BJ (cell line): Measurements from ENCODE around the gene NLE1. TPM values are rescaled to one million over a fixed set of nuclear protein-coding genes. Genes with fewer than 3 reads are reported as not detected.

Experiments
- CTCF ChIA-PET: fragments of 350-600 bp; formaldehyde crosslinking; extraction: SDS; loops from one replicate; lab custom pipeline; 2021; ENCODE audit warnings: antibody characterized with exemption, inconsistent platforms; lab: Yijun Ruan, JAX
- POLR2A ChIA-PET: fragments of 300-600 bp; sonication (Branson Sonifier 250); formaldehyde crosslinking; extraction: SDS; loops from one replicate; lab custom pipeline; 2021; ENCODE audit warnings: antibody characterized with exemption; lab: Charles Lee
- DNase-seq: peaks from one replicate; pipeline ENCODE4 v3.0.0-alpha.2; 2011; ENCODE audit warnings: low read depth
- H3K27me3 ChIP-seq: 2 replicates; pipeline ENCODE4 v1.6.0; 2011; ENCODE audit warnings: low read length; ENCODE audit not compliant: control insufficient read depth, insufficient read depth
- H3K36me3 ChIP-seq: 2 replicates; pipeline ENCODE4 v1.5.1; 2011; ENCODE audit warnings: low read length; ENCODE audit not compliant: control insufficient read depth, insufficient read depth
- H3K4me3 ChIP-seq: 2 replicates; pipeline ENCODE4 v1.5.1; 2011; ENCODE audit warnings: low read depth, mild to moderate bottlenecking, control low read depth, low read length
- polyA plus RNA-seq: library from polyadenylated mRNA; depleted of rRNA; stranded (reverse); fragments of >200 nt; gene quantifications from 2 replicates; pipeline ENCODE4 v1.2.3, GENCODE V29; 2011
- TF ChIP-seq, protein P1 (sequence below): IDR thresholded peaks from 2 replicates; pipeline ENCODE4 v1.5.1; 2011; ENCODE audit warnings: low read depth, mild to moderate bottlenecking, control low read depth, inconsistent platforms, low read length, moderate library complexity; ENCODE audit not compliant: insufficient read depth

Gene NLE1
- polyA plus RNA-seq, 1 experiment = 14.9 TPM

DNA sequence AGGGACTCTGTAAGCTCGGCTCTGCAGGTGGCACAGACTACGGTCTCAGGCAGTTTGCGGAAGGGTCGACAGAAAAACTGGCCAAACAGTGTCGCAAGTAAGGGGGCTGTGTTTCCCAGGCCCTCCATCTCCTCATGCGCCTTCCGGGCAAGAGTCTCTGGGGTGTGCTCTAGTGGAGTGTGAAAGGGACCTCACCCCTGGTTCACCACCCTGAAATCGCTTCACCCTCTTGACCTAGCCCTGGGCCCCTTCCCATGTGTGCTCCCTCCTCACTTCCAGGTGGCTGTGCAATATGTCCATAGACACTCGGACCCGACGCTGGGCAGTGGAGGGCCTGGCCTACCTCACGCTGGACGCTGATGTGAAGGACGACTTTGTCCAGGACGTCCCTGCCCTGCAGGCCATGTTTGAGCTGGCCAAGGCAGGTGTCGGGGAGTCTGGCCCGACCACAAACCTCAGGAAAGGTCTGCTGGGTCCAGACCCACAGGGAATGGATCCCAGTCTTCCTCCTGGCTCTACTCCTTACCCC is 27.8 kb upstream of the NLE1 start:
- CTCF ChIA-PET = interaction anchor here (0.6 to 3.0 kb wide), 7 partner anchors 10 to 634 kb away, joined by 3 to 31 read pairs (median 3); partner anchors contain the start of gene SLFN12L
- Histone ChIP-seq H3K36me3 (no peaks in the 10 kb centered on the region), H3K4me3 (no peak overlapping the region), H3K27me3 (no peaks in the 10 kb centered on the region)
- POLR2A ChIA-PET = no interaction called here
- TF ChIP-seq, protein P1, sequence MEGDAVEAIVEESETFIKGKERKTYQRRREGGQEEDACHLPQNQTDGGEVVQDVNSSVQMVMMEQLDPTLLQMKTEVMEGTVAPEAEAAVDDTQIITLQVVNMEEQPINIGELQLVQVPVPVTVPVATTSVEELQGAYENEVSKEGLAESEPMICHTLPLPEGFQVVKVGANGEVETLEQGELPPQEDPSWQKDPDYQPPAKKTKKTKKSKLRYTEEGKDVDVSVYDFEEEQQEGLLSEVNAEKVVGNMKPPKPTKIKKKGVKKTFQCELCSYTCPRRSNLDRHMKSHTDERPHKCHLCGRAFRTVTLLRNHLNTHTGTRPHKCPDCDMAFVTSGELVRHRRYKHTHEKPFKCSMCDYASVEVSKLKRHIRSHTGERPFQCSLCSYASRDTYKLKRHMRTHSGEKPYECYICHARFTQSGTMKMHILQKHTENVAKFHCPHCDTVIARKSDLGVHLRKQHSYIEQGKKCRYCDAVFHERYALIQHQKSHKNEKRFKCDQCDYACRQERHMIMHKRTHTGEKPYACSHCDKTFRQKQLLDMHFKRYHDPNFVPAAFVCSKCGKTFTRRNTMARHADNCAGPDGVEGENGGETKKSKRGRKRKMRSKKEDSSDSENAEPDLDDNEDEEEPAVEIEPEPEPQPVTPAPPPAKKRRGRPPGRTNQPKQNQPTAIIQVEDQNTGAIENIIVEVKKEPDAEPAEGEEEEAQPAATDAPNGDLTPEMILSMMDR = no peak
- DNase-seq = no peak

DNA sequence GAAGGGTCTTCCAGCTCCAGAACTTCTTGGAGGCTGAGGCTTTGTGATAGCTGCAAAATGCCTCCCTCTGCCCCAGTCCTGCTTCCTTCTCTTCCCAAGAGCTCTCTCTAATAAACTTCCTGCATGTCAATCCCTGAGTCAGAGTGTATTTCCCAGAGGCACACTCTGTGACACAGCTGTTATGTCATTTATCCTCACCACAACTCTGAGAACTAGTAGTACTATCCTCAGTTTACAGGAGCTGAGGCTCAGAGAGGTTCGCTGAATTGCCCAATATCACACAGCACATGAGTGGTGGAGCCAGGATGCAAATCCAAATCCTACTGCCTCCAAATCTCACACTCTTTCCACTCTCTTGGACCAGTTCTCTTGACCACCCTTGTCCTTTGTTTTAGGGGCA is 25.6 kb upstream of the NLE1 start:
- DNase-seq = no peak
- Histone ChIP-seq H3K27me3 (no peaks in the 10 kb centered on the region), H3K4me3 (no peak overlapping the region), H3K36me3 (no peaks in the 10 kb centered on the region)
- TF ChIP-seq, protein P1 = no peak
- ChIA-PET POLR2A (no interaction called here), CTCF (interaction anchor here (0.9 to 4.5 kb wide), 3 partner anchors 357 to 371 kb away, joined by 3 to 16 read pairs (median 4); partner anchors contain the start of gene SLFN12L)

DNA sequence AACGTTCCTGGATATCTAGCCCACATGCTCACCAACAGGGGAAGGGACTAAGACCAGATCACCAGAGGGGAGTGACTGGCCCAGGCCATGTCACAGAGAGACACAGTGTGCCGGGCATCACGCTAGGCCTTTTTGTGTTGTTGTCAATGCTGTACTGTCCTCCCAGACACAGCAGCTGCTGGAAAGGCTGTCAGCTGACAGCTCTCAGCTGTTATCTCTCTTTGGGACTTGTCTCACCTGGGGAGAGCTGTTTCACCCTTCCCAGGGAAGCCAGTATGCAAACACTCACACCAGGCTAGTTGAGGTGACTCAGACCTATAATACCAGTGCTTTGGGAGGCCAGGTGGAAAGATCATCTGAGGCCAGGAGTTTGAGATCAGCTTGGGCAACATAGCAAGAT is 24.9 kb upstream of the NLE1 start:
- ChIA-PET CTCF (interaction anchor here (0.9 to 4.5 kb wide), 3 partner anchors 357 to 371 kb away, joined by 3 to 16 read pairs (median 4); partner anchors contain the start of gene SLFN12L), POLR2A (no interaction called here)
- no peaks in the 10 kb centered on the region for H3K36me3 ChIP-seq

DNA sequence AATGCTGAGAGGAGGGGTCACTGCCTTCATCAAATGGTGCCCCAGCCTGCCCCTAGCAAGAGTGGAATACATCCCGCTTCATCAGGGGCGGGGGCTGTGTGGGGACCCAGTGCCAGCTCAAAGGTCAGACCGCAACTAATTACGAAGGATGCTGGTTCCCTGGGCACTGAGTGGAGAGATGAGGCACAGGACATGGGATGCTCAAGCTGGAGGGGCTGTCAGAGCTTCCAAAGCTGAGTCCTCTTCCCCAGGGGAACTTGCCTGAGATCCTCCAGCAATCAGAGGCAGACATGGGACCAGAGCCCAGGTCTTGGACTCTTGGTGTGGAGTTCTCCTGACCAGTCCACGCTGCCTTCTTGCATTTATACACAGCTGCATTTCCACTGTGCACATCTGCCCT is 24.4 kb upstream of the NLE1 start:
- no peak for DNase-seq
- Histone ChIP-seq H3K4me3 (no peak overlapping the region), H3K27me3 (no peaks in the 10 kb centered on the region), H3K36me3 (no peaks in the 10 kb centered on the region)
- ChIA-PET POLR2A (no interaction called here), CTCF (interaction anchor here (1.5 to 4.5 kb wide), 2 partner anchors 367 to 372 kb away, joined by 4 to 16 read pairs; partner anchors contain the start of gene SLFN12L)
- TF ChIP-seq, protein P1 = no peak

More for the DNA sequence above, 24.9 kb upstream of the NLE1 start:
- TF ChIP-seq, protein P1 = no peak
- no peaks in the 10 kb centered on the region for H3K27me3 ChIP-seq
- H3K4me3 ChIP-seq = no peak overlapping the region
- no peak for DNase-seq

DNA sequence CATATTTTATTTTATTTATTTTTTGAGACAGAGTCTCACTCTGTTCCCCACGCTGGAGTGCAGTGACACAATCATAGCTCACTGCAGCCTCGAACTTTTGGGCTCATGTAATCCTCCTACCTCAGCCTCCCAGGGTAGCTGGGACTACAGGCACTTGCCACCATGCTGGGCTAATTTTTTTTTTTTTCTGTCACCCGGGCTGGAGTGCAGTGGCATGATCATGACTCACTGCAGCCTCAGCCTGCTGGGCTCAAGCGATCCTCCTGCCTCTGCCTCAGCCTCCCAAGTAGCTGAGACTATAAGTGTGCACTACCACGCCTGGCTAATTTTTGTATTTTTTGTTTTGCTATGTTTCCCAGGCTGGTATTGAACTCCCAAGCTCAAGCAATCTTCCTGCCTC is 22.6 kb upstream of the NLE1 start:
- CTCF ChIA-PET = interaction anchor here (1.1 to 4.5 kb wide), 2 partner anchors 12 to 374 kb away, joined by 3 to 16 read pairs; partner anchors contain the start of gene SLFN12L
- TF ChIP-seq, protein P1 = no peak
- H3K4me3 ChIP-seq = no peak overlapping the region
- DNase-seq = no peak
- H3K27me3 ChIP-seq = no peaks in the 10 kb centered on the region; the same call in none of the 2 replicates
- no peaks in the 10 kb centered on the region for H3K36me3 ChIP-seq
- POLR2A ChIA-PET = no interaction called here
